IMR-90 (cell line): ENCODE measurements around the gene CLIC4. TPM values are rescaled to one million over a fixed set of nuclear protein-coding genes. Genes with fewer than 3 reads are reported as not detected.

Source experiments
- ATAC-seq: fragments of 200-7000 bp; cut with Tn5 transposase; 2 replicates; pipeline ENCODE4 v1.9.1; 2020; ENCODE audit warnings: low read depth, mild to moderate bottlenecking, moderate library complexity
- BruUV-seq: library from RNA; stranded (reverse); fragments of 400-500 nt; replicated peaks from 2 replicates; lab custom pipeline; 2021; lab: Mats Ljungman, UMichigan
- CTCF ChIA-PET: fragments of 300-600 bp; formaldehyde crosslinking; extraction: SDS; loops from one replicate; lab custom pipeline; 2021; ENCODE audit warnings: antibody characterized with exemption; lab: Yijun Ruan, JAX
- POLR2A ChIA-PET: fragments of 300-600 bp; sonication (Branson Sonifier 250); formaldehyde crosslinking; loops from one replicate; lab custom pipeline; 2022; ENCODE audit warnings: antibody characterized with exemption; ENCODE audit not compliant: unreplicated experiment; lab: Charles Lee
- DNase-seq: peaks from one replicate; pipeline ENCODE4 v3.0.0; 2013
- H2AFZ ChIP-seq: replicated peaks from 2 replicates; pipeline ENCODE3; 2013; ENCODE audit warnings: low read length, mild to moderate bottlenecking; ENCODE audit not compliant: poor library complexity
- H2AK5ac ChIP-seq: 2 replicates; pipeline ENCODE4 v1.6.1; 2013; ENCODE audit warnings: low read depth, low read length, inconsistent platforms
- H2AK9ac ChIP-seq: replicated peaks from 2 replicates; pipeline ENCODE3; 2013; ENCODE audit warnings: mild to moderate bottlenecking, low read depth, low read length, moderate library complexity; ENCODE audit not compliant: poor library complexity
- H2BK120ac ChIP-seq: 2 replicates; pipeline ENCODE4 v1.6.1; 2013; ENCODE audit warnings: low read depth, low read length, inconsistent platforms
- H2BK15ac ChIP-seq: 3 replicates; pipeline ENCODE4 v1.6.1; 2013; ENCODE audit warnings: low read depth, low read length, inconsistent platforms
- H2BK20ac ChIP-seq: 2 replicates; pipeline ENCODE4 v1.6.1; 2013; ENCODE audit warnings: low read depth, mild to moderate bottlenecking, inconsistent platforms, low read length, moderate library complexity
- H2BK5ac ChIP-seq: 2 replicates; pipeline ENCODE4 v1.6.1; 2013; ENCODE audit warnings: mild to moderate bottlenecking, low read depth, low read length, inconsistent platforms; ENCODE audit not compliant: poor library complexity, severe bottlenecking
- H3K14ac ChIP-seq: replicated peaks from 2 replicates; pipeline ENCODE4 v1.6.1; 2013; ENCODE audit warnings: low read depth, low read length, inconsistent platforms
- H3K18ac ChIP-seq: 2 replicates; pipeline ENCODE4 v1.6.1; 2013; ENCODE audit warnings: low read depth, low read length, control low read depth
- H3K23ac ChIP-seq: 2 replicates; pipeline ENCODE4 v1.6.1; 2013; ENCODE audit warnings: low read depth, low read length, inconsistent platforms
- H3K27ac ChIP-seq: 2 replicates; pipeline ENCODE4 v1.5.1; 2013; ENCODE audit warnings: mild to moderate bottlenecking, control low read depth, low read length; ENCODE audit not compliant: insufficient read depth
- H3K27me3 ChIP-seq: 2 replicates; pipeline ENCODE4 v1.6.1; 2013; ENCODE audit warnings: low read length; ENCODE audit not compliant: control insufficient read depth, insufficient read depth
- H3K36me3 ChIP-seq: 2 replicates; pipeline ENCODE4 v1.6.1; 2013; ENCODE audit warnings: low read length, mixed read lengths; ENCODE audit not compliant: control insufficient read depth, insufficient read depth
- H3K4ac ChIP-seq: 2 replicates; pipeline ENCODE4 v1.6.1; 2013; ENCODE audit warnings: low read depth, low read length, inconsistent platforms
- H3K4me1 ChIP-seq: 2 replicates; pipeline ENCODE4 v1.6.1; 2013; ENCODE audit warnings: low read length, mixed read lengths; ENCODE audit not compliant: control insufficient read depth, insufficient read depth
- H3K4me2 ChIP-seq: 2 replicates; pipeline ENCODE4 v1.6.1; 2013; ENCODE audit warnings: low read depth, mild to moderate bottlenecking, control low read depth, low read length, moderate library complexity
- H3K4me3 ChIP-seq: 2 replicates; pipeline ENCODE4 v1.5.1; 2013; ENCODE audit warnings: low read depth, mild to moderate bottlenecking, control low read depth, low read length, moderate library complexity; ENCODE audit not compliant: insufficient read depth
- H3K56ac ChIP-seq: 2 replicates; pipeline ENCODE4 v1.6.1; 2013; ENCODE audit warnings: low read length, inconsistent platforms; ENCODE audit not compliant: insufficient read depth; ENCODE audit errors: extremely low read depth
- H3K79me1 ChIP-seq, 2 experiments: 2 replicates each; pipeline ENCODE4 v1.6.1; 2013; ENCODE audit warnings: low read length in 2 of 2, inconsistent platforms in 1 of 2, low read depth in 1 of 2
- H3K9ac ChIP-seq: 2 replicates; pipeline ENCODE4 v1.6.1; 2013; ENCODE audit warnings: low read depth, low read length, control low read depth
- H3K9me1 ChIP-seq: 2 replicates; pipeline ENCODE4 v1.6.1; 2013; ENCODE audit warnings: low read length, inconsistent platforms; ENCODE audit not compliant: insufficient read depth
- H3K9me3 ChIP-seq: 2 replicates; pipeline ENCODE4 v1.6.1; 2013; ENCODE audit warnings: low read length; ENCODE audit not compliant: control insufficient read depth, insufficient read depth
- H4K20me1 ChIP-seq: 2 replicates; pipeline ENCODE4 v1.6.1; 2013; ENCODE audit warnings: low read length, inconsistent platforms; ENCODE audit not compliant: insufficient read depth
- H4K5ac ChIP-seq: 2 replicates; pipeline ENCODE4 v1.6.1; 2013; ENCODE audit warnings: mild to moderate bottlenecking, low read depth, low read length, control low read depth
- H4K8ac ChIP-seq, 2 experiments: 2 replicates each; pipeline ENCODE4 v1.6.1; 2013; ENCODE audit warnings: low read depth in 2 of 2, low read length in 2 of 2, control low read depth in 1 of 2, inconsistent platforms in 1 of 2
- H4K91ac ChIP-seq: 2 replicates; pipeline ENCODE4 v1.6.1; 2013; ENCODE audit warnings: low read depth, low read length, inconsistent platforms; ENCODE audit not compliant: insufficient read depth
- BHLHE40 ChIP-seq: fragments of 150-350 bp; IDR thresholded peaks from 2 replicates; pipeline ENCODE4 v1.6.1; 2016; ENCODE audit warnings: mild to moderate bottlenecking, low read depth, low read length
- CEBPB ChIP-seq: IDR thresholded peaks from 2 replicates; pipeline ENCODE4 v1.6.1; 2012; ENCODE audit warnings: low read depth, low read length, improper control_type of control experiment
- FOS ChIP-seq: fragments of 150-350 bp; IDR thresholded peaks from 2 replicates; pipeline ENCODE4 v1.6.1; 2016; ENCODE audit warnings: low read depth, low read length
- MAFK ChIP-seq: IDR thresholded peaks from 2 replicates; pipeline ENCODE4 v1.6.1; 2012; ENCODE audit warnings: low read depth, low read length, improper control_type of control experiment
- MAZ ChIP-seq: IDR thresholded peaks from 2 replicates; pipeline ENCODE4 v1.6.1; 2012; ENCODE audit warnings: low read depth, mild to moderate bottlenecking, low read length, improper control_type of control experiment, moderate library complexity, borderline replicate concordance
- MXI1 ChIP-seq: IDR thresholded peaks from 2 replicates; pipeline ENCODE4 v1.6.1; 2012; ENCODE audit warnings: low read depth, mild to moderate bottlenecking, low read length, moderate library complexity, borderline replicate concordance
- NFE2L2 ChIP-seq: fragments of 150-350 bp; IDR thresholded peaks from 2 replicates; pipeline ENCODE4 v1.6.1; 2016; ENCODE audit warnings: low read depth, mild to moderate bottlenecking, low read length
- POLR2A ChIP-seq: IDR thresholded peaks from 2 replicates; pipeline ENCODE4 v1.6.1; 2012; ENCODE audit warnings: mild to moderate bottlenecking, low read depth, low read length
- RAD21 ChIP-seq: IDR thresholded peaks from 2 replicates; pipeline ENCODE4 v1.6.1; 2012; ENCODE audit warnings: low read length, improper control_type of control experiment
- RCOR1 ChIP-seq: IDR thresholded peaks from 2 replicates; pipeline ENCODE4 v1.6.1; 2012; ENCODE audit warnings: mild to moderate bottlenecking, low read length, improper control_type of control experiment; ENCODE audit not compliant: insufficient replicate concordance
- RFX5 ChIP-seq: IDR thresholded peaks from 2 replicates; pipeline ENCODE4 v1.8.0; 2012; ENCODE audit warnings: low read depth, mild to moderate bottlenecking, low read length, moderate library complexity
- SMC3 ChIP-seq: fragments of 150-350 bp; IDR thresholded peaks from 2 replicates; pipeline ENCODE4 v1.6.1; 2016; ENCODE audit warnings: low read depth, mild to moderate bottlenecking, antibody characterized with exemption, low read length, moderate library complexity
- USF2 ChIP-seq: fragments of 150-350 bp; IDR thresholded peaks from 2 replicates; pipeline ENCODE4 v1.6.1; 2017; ENCODE audit warnings: mild to moderate bottlenecking, antibody characterized with exemption, low read length, low read depth
- WGBS, 2 experiments: methylation state at CpG; one replicate each; pipeline versions ENCODE4 v1.1.5 to v1.1.7; 2013; ENCODE audit warnings: missing lambda C conversion rate in 2 of 2; ENCODE audit not compliant: insufficient read length in 1 of 2; ENCODE audit errors: extremely low coverage in 2 of 2; 5-methylcytosine and 5-hydroxymethylcytosine counted together
- dilution Hi-C: fragments of 300-500 bp; cut with HindIII; formaldehyde crosslinking; loops from one replicate; pipeline ENCODE4 v1.14.3; 2018; ENCODE audit warnings: low sequenced_read_pairs; ENCODE audit not compliant: unreplicated experiment
- in situ Hi-C: fragments of 300-500 bp; cut with MboI; formaldehyde crosslinking; loops from 3 replicates; pipeline ENCODE4 v1.14.3; 2019; ENCODE audit warnings: low sequenced_read_pairs, inconsistent platforms, mixed read lengths
- intact Hi-C: fragments of 100-400 bp; cut with micrococcal nuclease; formaldehyde crosslinking; loops from 2 replicates; pipeline ENCODE4 v1.10.0; 2022
- polyA plus RNA-seq, 3 experiments: library from polyadenylated mRNA; depleted of rRNA; stranded (reverse); fragments of >200 nt; gene quantifications; 2 replicates each; pipeline ENCODE4 v1.2.3, GENCODE V29; 2012; ENCODE audit warnings: low replicate concordance in 1 of 3
- total RNA-seq: library from RNA; depleted of rRNA; stranded (reverse); fragments of >200 nt; gene quantifications from 2 replicates; pipeline ENCODE4 v1.2.3, GENCODE V29; 2012
- TF ChIP-seq, protein P1 (sequence below): fragments of 150-350 bp; IDR thresholded peaks from 2 replicates; pipeline ENCODE4 v1.6.1; 2016; ENCODE audit warnings: low read depth, mild to moderate bottlenecking, low read length, moderate library complexity, borderline replicate concordance

The CLIC4 gene
- total and polyA plus RNA-seq, 2 of the 4 experiments (the other 2 are of a cell fraction) = 242 to 392 TPM

DNA sequence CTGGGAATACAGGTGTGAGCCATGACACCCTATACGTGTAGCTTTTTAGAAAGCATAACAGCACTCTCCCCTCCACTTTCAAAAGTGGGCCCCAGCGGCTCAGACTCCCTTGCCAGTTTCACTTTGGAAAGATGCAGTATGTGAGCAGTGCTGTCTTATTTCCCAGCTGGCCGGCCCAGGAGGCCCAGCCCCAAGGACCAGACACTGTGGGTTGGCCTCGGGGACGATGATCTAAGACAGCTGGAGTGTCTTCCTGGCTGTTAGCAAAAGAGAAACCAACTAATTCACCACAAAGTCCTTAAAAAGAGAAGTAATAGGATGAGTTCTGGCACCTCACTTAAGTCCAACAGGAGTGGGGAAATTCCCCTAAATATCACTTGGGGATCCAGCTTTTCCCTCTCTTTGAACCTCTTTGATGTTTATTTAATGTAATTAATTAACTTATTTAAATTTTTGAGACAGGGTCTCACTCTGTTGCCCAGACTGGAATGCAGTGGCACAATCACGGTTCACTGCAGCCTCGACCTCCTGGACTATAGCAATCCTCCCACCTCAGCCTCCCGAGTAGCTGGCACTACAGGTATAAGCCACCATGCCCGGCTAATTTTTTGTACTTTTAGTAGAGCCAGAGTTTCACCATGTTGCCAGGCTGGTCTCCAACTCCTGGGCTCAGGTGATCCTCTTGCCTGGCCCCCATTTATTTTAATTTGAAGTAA, 17.6 kb upstream of the CLIC4 start (continued):
- TF ChIP-seq RFX5 (no peak), MAZ (peak; percentile 27; the same call in 1 of the 2 replicates), POLR2A (no peak)

- Histone ChIP-seq H3K27ac (no peak overlapping the region), H2BK5ac (no peak overlapping the region), H3K9me3 (no peaks in the 10 kb centered on the region), H4K20me1 (no peaks in the 10 kb centered on the region), H3K23ac (no peak overlapping the region), H3K27me3 (no peaks in the 10 kb centered on the region), H3K36me3 (no peaks in the 10 kb centered on the region), H3K9ac (no peak overlapping the region), H3K4me3 (no peak overlapping the region), H2BK20ac (0 out of 2 replicates have a peak overlapping the region, but pooled peaks have one; percentile 41), H3K79me1 (peaks cover 3 to 19% of the 10 kb centered on the region in 2 experiments; a peak in 3 of 4 replicates), H2AK5ac (peak overlapping the region; percentile 57; the same call in 1 of the 2 replicates), H2AFZ (no peak overlapping the region), H2BK15ac (peak overlapping the region; percentile 90; the same call in 1 of the 3 replicates), H3K18ac (no peak overlapping the region), H4K8ac (no peak overlapping the region), H3K4me2 (no peak overlapping the region), H3K14ac (no peak overlapping the region), H2AK9ac (no peak overlapping the region), H3K9me1 (peaks cover 20% of the 10 kb centered on the region), H4K5ac (no peak overlapping the region), H3K56ac (no peak overlapping the region), H4K91ac (no peak overlapping the region), H3K4ac (peak overlapping the region; percentile 66), H2BK120ac (peak overlapping the region; percentile 72), H3K4me1 (peaks cover 26% of the 10 kb centered on the region)
- intact Hi-C loops = no loop called here
- TF ChIP-seq BHLHE40 (no peak), NFE2L2 (no peak), MXI1 (no peak), RAD21 (no peak), RCOR1 (no peak), USF2 (no peak), MAFK (no peak), SMC3 (no peak), CEBPB (no peak), FOS (no peak)
- TF ChIP-seq, protein P1, sequence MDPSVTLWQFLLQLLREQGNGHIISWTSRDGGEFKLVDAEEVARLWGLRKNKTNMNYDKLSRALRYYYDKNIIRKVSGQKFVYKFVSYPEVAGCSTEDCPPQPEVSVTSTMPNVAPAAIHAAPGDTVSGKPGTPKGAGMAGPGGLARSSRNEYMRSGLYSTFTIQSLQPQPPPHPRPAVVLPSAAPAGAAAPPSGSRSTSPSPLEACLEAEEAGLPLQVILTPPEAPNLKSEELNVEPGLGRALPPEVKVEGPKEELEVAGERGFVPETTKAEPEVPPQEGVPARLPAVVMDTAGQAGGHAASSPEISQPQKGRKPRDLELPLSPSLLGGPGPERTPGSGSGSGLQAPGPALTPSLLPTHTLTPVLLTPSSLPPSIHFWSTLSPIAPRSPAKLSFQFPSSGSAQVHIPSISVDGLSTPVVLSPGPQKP = no peak
- WGBS, 2 experiments = 95% methylated on average over 6 of the region's 10 CpGs; no CpG with 5 or more reads in 1 of the 2 experiments
- no TSS peak for BruUV-seq
- dilution Hi-C loops = no loop called here
- ChIA-PET CTCF (no interaction called here), POLR2A (no interaction called here)
- in situ Hi-C loops = no loop called here
- ATAC-seq = no peak
- no peak for DNase-seq
These were observed 16.3 kb upstream of the CLIC4 start for GRCh38 chr1:24728982-24729381.
